Measurements from ENCODE around the gene NR2C1.

Gene NR2C1

DNA sequence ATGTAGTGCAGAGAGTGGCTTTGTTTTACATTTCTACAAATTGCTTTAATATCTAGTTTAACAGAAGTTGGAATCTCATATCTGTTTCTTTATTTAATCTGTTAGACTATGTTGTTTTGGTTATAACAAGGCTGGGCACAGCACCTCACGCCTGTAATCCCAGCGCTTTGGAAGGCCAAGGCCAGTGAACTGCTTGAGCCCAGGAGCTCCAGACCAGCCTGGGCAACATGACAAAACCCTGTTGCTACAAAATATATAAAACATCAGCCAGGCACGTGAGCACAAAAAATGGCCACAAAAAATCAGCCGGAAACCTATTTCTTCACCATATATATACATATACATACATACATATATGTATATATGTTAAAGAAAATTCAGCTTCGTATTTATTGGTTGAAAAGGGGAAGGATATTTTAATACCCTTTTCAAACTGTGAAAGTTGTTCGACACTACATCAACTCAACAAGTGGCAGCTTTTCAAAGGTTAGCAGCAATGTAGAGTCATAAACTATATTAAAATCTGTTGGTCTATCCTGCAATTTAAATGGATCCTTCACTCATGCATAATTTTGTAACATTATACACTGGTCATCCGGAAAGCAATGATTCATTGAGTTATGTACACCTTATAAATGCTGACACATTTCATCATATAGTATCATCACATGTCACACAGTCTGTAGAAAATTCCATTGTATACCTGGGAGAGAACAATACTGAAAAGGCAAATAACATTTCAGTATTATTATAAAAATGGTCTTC, 7.1 kb downstream of the NR2C1 start:
- TF ChIP-seq, protein P1, sequence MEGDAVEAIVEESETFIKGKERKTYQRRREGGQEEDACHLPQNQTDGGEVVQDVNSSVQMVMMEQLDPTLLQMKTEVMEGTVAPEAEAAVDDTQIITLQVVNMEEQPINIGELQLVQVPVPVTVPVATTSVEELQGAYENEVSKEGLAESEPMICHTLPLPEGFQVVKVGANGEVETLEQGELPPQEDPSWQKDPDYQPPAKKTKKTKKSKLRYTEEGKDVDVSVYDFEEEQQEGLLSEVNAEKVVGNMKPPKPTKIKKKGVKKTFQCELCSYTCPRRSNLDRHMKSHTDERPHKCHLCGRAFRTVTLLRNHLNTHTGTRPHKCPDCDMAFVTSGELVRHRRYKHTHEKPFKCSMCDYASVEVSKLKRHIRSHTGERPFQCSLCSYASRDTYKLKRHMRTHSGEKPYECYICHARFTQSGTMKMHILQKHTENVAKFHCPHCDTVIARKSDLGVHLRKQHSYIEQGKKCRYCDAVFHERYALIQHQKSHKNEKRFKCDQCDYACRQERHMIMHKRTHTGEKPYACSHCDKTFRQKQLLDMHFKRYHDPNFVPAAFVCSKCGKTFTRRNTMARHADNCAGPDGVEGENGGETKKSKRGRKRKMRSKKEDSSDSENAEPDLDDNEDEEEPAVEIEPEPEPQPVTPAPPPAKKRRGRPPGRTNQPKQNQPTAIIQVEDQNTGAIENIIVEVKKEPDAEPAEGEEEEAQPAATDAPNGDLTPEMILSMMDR (IDR thresholded peaks at IDR 0.05; ENCODE audit: insufficient read depth, low read depth, low read length, missing control alignments) = no peak
- DNase-seq (ENCODE audit: low read depth) = peak; percentile 63
- no peak overlapping the region for H3K4me3 ChIP-seq (ENCODE audit: low read length)

DNA sequence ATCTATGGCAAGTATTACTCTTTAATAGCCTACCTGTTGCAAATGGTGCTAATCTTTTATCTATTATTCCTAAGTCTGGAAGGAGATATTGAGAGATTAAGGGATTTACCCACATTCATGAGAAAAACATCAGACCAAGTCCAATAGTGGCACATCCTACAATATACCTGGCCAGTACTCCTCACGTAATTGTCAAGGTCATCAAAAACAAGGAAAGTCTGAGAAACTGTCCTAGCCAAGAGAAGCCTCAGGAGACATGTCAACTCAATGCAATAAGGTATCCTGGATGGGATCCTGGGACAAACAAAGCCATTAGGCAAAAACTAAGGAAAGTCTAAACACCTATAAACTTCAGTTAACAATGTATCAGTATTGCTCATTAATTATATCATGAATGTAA, 12.5 kb downstream of the NR2C1 start:
- TF ChIP-seq, protein P1 (IDR thresholded peaks at IDR 0.05; ENCODE audit: insufficient read depth, low read depth, low read length, missing control alignments) = no peak
- H3K4me3 ChIP-seq (ENCODE audit: low read length) = no peak overlapping the region
- DNase-seq (ENCODE audit: low read depth) = no peak

DNA sequence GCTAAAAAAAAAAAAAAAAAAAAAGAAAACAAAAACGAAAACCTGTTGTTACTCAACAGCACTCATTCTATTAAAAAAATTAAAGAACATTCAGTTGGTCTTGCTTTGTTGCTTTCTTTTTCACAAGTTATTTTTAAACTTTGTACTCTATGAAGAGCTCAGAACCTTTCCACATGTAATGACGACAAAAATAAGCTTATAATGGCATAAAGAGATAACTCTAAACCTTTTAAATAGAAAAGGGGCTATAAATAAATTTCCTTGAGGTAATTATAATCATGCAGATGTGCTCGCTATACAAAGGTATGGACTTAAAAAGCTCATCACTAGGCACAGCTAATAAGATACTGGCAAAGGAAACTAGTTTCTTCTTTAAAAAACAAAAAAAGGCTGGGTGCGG, 13.4 kb downstream of the NR2C1 start:
- TF ChIP-seq, protein P1 (IDR thresholded peaks at IDR 0.05; ENCODE audit: insufficient read depth, low read depth, low read length, missing control alignments) = no peak
- no peak for DNase-seq (ENCODE audit: low read depth)
- no peak overlapping the region for H3K4me3 ChIP-seq (ENCODE audit: low read length)

DNA sequence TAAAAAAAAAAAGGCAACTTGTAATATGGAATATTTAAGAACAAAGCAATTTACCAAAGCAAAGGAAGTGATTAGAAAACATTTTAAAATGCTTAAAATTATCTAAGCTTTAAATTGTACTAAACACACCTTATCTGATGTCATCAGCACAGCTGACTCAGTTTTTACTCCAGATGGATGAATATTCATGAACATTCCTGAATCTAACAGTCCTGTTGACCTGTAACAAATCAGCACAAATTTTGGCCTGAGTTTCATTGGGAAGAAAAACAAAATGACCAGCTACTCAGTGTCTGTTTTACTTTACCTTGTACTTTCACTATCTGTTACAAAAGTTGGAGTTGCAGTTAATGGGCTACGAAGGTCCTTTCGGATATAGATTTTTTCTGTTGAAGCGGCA, 16.0 kb downstream of the NR2C1 start:
- no peak for DNase-seq (ENCODE audit: low read depth)
- H3K4me3 ChIP-seq (ENCODE audit: low read length) = no peak overlapping the region
- TF ChIP-seq, protein P1 (IDR thresholded peaks at IDR 0.05; ENCODE audit: insufficient read depth, low read depth, low read length, missing control alignments) = no peak

DNA sequence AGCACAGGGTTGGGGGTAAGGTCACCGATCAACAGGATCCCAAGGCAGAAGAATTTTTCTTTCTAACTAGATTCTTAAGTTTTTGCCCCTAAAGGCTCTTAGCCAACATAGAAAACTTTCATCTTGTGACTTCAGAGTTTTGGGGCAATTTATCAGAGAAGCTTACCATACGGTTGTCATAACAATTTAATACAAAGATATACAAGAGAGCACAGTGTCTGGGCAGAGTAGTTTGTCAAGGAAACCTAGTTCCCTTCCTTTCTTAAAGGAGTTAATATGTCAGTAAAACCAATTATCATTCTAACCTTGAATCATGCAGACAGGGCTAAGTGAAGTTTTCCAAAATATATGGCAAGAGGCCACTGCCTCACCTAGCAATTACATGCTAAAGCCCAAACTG, 18.4 kb downstream of the NR2C1 start:
- H3K4me3 ChIP-seq (ENCODE audit: low read length) = no peak overlapping the region
- TF ChIP-seq, protein P1 (IDR thresholded peaks at IDR 0.05; ENCODE audit: insufficient read depth, low read depth, low read length, missing control alignments) = no peak
- no peak for DNase-seq (ENCODE audit: low read depth)

DNA sequence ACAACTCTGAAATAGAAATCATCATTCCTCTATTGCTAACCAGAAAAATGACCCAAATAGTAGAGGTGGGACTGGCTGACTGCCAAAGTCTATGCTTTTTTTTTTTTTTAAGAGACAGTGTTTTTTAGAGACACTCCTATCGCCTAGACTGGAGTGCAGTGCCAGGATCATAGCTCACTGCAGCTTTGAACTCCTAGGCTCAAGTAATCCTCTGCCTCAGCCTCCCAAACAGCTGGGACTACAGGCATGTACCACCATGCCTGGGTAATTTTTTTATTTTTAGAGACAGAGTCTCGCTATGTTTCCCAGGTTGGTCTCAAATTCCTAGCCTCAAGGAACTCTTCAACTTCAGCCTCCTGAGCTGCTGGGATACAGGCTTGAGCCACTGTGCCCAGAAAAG, 19.2 kb downstream of the NR2C1 start:
- TF ChIP-seq, protein P1 (IDR thresholded peaks at IDR 0.05; ENCODE audit: insufficient read depth, low read depth, low read length, missing control alignments) = no peak
- no peak for DNase-seq (ENCODE audit: low read depth)
- no peak overlapping the region for H3K4me3 ChIP-seq (ENCODE audit: low read length)

DNA sequence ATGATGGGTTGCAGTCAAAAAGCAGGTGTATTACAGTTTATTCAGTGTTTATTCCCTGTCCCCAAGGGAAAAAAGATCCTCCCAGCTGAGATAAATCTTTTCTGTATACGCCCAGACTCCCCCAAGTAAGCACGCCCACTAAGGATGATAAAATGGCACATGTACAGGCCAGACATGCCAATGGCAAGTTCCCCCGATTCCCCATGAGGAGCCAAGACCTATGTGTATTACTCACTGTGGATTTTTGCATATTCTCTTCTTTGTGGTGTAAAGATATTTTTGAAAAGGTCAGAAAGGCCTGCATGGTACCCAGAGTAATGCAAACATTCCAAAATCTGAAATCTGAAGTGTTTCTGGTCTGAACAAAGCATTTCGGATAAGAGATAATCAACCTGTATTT, 22.2 kb downstream of the NR2C1 start:
- H3K4me3 ChIP-seq (ENCODE audit: low read length) = no peak overlapping the region
- DNase-seq (ENCODE audit: low read depth) = no peak
- TF ChIP-seq, protein P1 (IDR thresholded peaks at IDR 0.05; ENCODE audit: insufficient read depth, low read depth, low read length, missing control alignments) = no peak

Data from epithelial cell of esophagus (primary cell).